Transverse colon (tissue), 4 donors: Measurements from ENCODE around the gene SETX.

Experiments used
- POLR2A ChIP-seq: fragments of 450-650 bp; IDR thresholded peaks from one replicate; pipeline ENCODE4 v1.6.1; 2016; ENCODE audit warnings: antibody characterized with exemption, mild to moderate bottlenecking, moderate library complexity
- POLR2AphosphoS5 ChIP-seq, 3 donors: sonication (generic); formaldehyde crosslinking; IDR thresholded peaks; one replicate each; pipeline ENCODE4 v1.6.1; 2016; ENCODE audit warnings: antibody characterized with exemption in 3 of 3
- TF ChIP-seq, protein P1 (sequence below), 5 experiments: fragments of 200-600 bp in 3 of 5; fragments of 450-650 bp in 2 of 5; sonication (generic) in 3 of 5; IDR thresholded peaks; 1 replicate in 2 of 5; 2 replicates in 3 of 5; pipeline ENCODE4 v1.5.1; 2016 to 2017; ENCODE audit warnings: antibody characterized with exemption in 5 of 5, inconsistent platforms in 3 of 5, mild to moderate bottlenecking in 2 of 5, moderate library complexity in 1 of 5

DNA sequence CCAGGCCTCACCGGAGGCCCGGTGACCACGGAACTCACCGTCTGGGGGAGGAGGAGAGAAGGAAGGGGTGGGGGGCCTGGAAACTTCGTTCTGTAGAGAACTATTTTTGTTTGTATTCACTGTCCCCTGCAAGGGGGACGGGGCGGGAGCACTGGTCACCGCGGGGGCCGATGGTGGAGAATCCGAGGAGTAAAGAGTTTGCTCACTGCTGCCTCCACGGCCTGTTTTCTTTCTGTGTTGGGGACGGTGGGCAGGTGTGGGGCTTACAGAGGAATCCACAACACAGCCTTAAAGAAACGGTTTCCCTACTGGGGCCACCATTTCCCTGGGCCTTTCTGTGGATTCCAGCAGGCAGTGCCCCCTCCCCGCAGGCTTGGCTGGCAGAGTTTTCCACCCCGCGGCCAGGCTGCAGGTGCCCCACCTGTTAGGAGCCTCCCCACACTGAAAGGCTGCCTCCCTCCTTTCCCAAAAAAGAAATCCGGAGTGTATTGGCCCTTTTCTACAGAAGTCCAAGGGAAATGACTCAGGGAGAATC is 112.1 kb downstream of the SETX start:
- TF ChIP-seq, protein P1, sequence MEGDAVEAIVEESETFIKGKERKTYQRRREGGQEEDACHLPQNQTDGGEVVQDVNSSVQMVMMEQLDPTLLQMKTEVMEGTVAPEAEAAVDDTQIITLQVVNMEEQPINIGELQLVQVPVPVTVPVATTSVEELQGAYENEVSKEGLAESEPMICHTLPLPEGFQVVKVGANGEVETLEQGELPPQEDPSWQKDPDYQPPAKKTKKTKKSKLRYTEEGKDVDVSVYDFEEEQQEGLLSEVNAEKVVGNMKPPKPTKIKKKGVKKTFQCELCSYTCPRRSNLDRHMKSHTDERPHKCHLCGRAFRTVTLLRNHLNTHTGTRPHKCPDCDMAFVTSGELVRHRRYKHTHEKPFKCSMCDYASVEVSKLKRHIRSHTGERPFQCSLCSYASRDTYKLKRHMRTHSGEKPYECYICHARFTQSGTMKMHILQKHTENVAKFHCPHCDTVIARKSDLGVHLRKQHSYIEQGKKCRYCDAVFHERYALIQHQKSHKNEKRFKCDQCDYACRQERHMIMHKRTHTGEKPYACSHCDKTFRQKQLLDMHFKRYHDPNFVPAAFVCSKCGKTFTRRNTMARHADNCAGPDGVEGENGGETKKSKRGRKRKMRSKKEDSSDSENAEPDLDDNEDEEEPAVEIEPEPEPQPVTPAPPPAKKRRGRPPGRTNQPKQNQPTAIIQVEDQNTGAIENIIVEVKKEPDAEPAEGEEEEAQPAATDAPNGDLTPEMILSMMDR (IDR thresholded peaks at IDR 0.05) = no peak
- TF ChIP-seq POLR2A (no peak), POLR2AphosphoS5 (IDR thresholded peaks at IDR 0.05) (no peak)
